IMR-90 (cell line): Measurements from ENCODE around the gene GOLGA3. TPM values are rescaled to one million over a fixed set of nuclear protein-coding genes. Genes with fewer than 3 reads are reported as not detected.

Experiments used
- ATAC-seq: fragments of 200-7000 bp; cut with Tn5 transposase; 2 replicates; pipeline ENCODE4 v1.9.1; 2020; ENCODE audit warnings: low read depth, mild to moderate bottlenecking, moderate library complexity
- BruUV-seq: library from RNA; stranded (reverse); fragments of 400-500 nt; replicated peaks from 2 replicates; lab custom pipeline; 2021; lab: Mats Ljungman, UMichigan
- CTCF ChIA-PET: fragments of 300-600 bp; formaldehyde crosslinking; extraction: SDS; loops from one replicate; lab custom pipeline; 2021; ENCODE audit warnings: antibody characterized with exemption; lab: Yijun Ruan, JAX
- POLR2A ChIA-PET: fragments of 300-600 bp; sonication (Branson Sonifier 250); formaldehyde crosslinking; loops from one replicate; lab custom pipeline; 2022; ENCODE audit warnings: antibody characterized with exemption; ENCODE audit not compliant: unreplicated experiment; lab: Charles Lee
- DNase-seq: peaks from one replicate; pipeline ENCODE4 v3.0.0; 2013
- H2AFZ ChIP-seq: replicated peaks from 2 replicates; pipeline ENCODE3; 2013; ENCODE audit warnings: low read length, mild to moderate bottlenecking; ENCODE audit not compliant: poor library complexity
- H2AK5ac ChIP-seq: 2 replicates; pipeline ENCODE4 v1.6.1; 2013; ENCODE audit warnings: low read depth, low read length, inconsistent platforms
- H2AK9ac ChIP-seq: replicated peaks from 2 replicates; pipeline ENCODE3; 2013; ENCODE audit warnings: mild to moderate bottlenecking, low read depth, low read length, moderate library complexity; ENCODE audit not compliant: poor library complexity
- H2BK120ac ChIP-seq: 2 replicates; pipeline ENCODE4 v1.6.1; 2013; ENCODE audit warnings: low read depth, low read length, inconsistent platforms
- H2BK15ac ChIP-seq: 3 replicates; pipeline ENCODE4 v1.6.1; 2013; ENCODE audit warnings: low read depth, low read length, inconsistent platforms
- H2BK20ac ChIP-seq: 2 replicates; pipeline ENCODE4 v1.6.1; 2013; ENCODE audit warnings: low read depth, mild to moderate bottlenecking, inconsistent platforms, low read length, moderate library complexity
- H2BK5ac ChIP-seq: 2 replicates; pipeline ENCODE4 v1.6.1; 2013; ENCODE audit warnings: mild to moderate bottlenecking, low read depth, low read length, inconsistent platforms; ENCODE audit not compliant: poor library complexity, severe bottlenecking
- H3K14ac ChIP-seq: replicated peaks from 2 replicates; pipeline ENCODE4 v1.6.1; 2013; ENCODE audit warnings: low read depth, low read length, inconsistent platforms
- H3K18ac ChIP-seq: 2 replicates; pipeline ENCODE4 v1.6.1; 2013; ENCODE audit warnings: low read depth, low read length, control low read depth
- H3K23ac ChIP-seq: 2 replicates; pipeline ENCODE4 v1.6.1; 2013; ENCODE audit warnings: low read depth, low read length, inconsistent platforms
- H3K27ac ChIP-seq: 2 replicates; pipeline ENCODE4 v1.5.1; 2013; ENCODE audit warnings: mild to moderate bottlenecking, control low read depth, low read length; ENCODE audit not compliant: insufficient read depth
- H3K27me3 ChIP-seq: 2 replicates; pipeline ENCODE4 v1.6.1; 2013; ENCODE audit warnings: low read length; ENCODE audit not compliant: control insufficient read depth, insufficient read depth
- H3K36me3 ChIP-seq: 2 replicates; pipeline ENCODE4 v1.6.1; 2013; ENCODE audit warnings: low read length, mixed read lengths; ENCODE audit not compliant: control insufficient read depth, insufficient read depth
- H3K4ac ChIP-seq: 2 replicates; pipeline ENCODE4 v1.6.1; 2013; ENCODE audit warnings: low read depth, low read length, inconsistent platforms
- H3K4me1 ChIP-seq: 2 replicates; pipeline ENCODE4 v1.6.1; 2013; ENCODE audit warnings: low read length, mixed read lengths; ENCODE audit not compliant: control insufficient read depth, insufficient read depth
- H3K4me2 ChIP-seq: 2 replicates; pipeline ENCODE4 v1.6.1; 2013; ENCODE audit warnings: low read depth, mild to moderate bottlenecking, control low read depth, low read length, moderate library complexity
- H3K4me3 ChIP-seq: 2 replicates; pipeline ENCODE4 v1.5.1; 2013; ENCODE audit warnings: low read depth, mild to moderate bottlenecking, control low read depth, low read length, moderate library complexity; ENCODE audit not compliant: insufficient read depth
- H3K56ac ChIP-seq: 2 replicates; pipeline ENCODE4 v1.6.1; 2013; ENCODE audit warnings: low read length, inconsistent platforms; ENCODE audit not compliant: insufficient read depth; ENCODE audit errors: extremely low read depth
- H3K79me1 ChIP-seq, 2 experiments: 2 replicates each; pipeline ENCODE4 v1.6.1; 2013; ENCODE audit warnings: low read length in 2 of 2, inconsistent platforms in 1 of 2, low read depth in 1 of 2
- H3K9ac ChIP-seq: 2 replicates; pipeline ENCODE4 v1.6.1; 2013; ENCODE audit warnings: low read depth, low read length, control low read depth
- H3K9me1 ChIP-seq: 2 replicates; pipeline ENCODE4 v1.6.1; 2013; ENCODE audit warnings: low read length, inconsistent platforms; ENCODE audit not compliant: insufficient read depth
- H3K9me3 ChIP-seq: 2 replicates; pipeline ENCODE4 v1.6.1; 2013; ENCODE audit warnings: low read length; ENCODE audit not compliant: control insufficient read depth, insufficient read depth
- H4K20me1 ChIP-seq: 2 replicates; pipeline ENCODE4 v1.6.1; 2013; ENCODE audit warnings: low read length, inconsistent platforms; ENCODE audit not compliant: insufficient read depth
- H4K5ac ChIP-seq: 2 replicates; pipeline ENCODE4 v1.6.1; 2013; ENCODE audit warnings: mild to moderate bottlenecking, low read depth, low read length, control low read depth
- H4K8ac ChIP-seq, 2 experiments: 2 replicates each; pipeline ENCODE4 v1.6.1; 2013; ENCODE audit warnings: low read depth in 2 of 2, low read length in 2 of 2, control low read depth in 1 of 2, inconsistent platforms in 1 of 2
- H4K91ac ChIP-seq: 2 replicates; pipeline ENCODE4 v1.6.1; 2013; ENCODE audit warnings: low read depth, low read length, inconsistent platforms; ENCODE audit not compliant: insufficient read depth
- BHLHE40 ChIP-seq: fragments of 150-350 bp; IDR thresholded peaks from 2 replicates; pipeline ENCODE4 v1.6.1; 2016; ENCODE audit warnings: mild to moderate bottlenecking, low read depth, low read length
- CEBPB ChIP-seq: IDR thresholded peaks from 2 replicates; pipeline ENCODE4 v1.6.1; 2012; ENCODE audit warnings: low read depth, low read length, improper control_type of control experiment
- CHD1 ChIP-seq: IDR thresholded peaks from 2 replicates; pipeline ENCODE4 v1.6.1; 2012; ENCODE audit warnings: low read depth, low read length, improper control_type of control experiment
- CTCF ChIP-seq: conservative IDR thresholded peaks from 2 replicates; pipeline ENCODE4 v1.5.1; 2012; ENCODE audit warnings: mild to moderate bottlenecking, low read depth, low read length, improper control_type of control experiment
- FOS ChIP-seq: fragments of 150-350 bp; IDR thresholded peaks from 2 replicates; pipeline ENCODE4 v1.6.1; 2016; ENCODE audit warnings: low read depth, low read length
- MAFK ChIP-seq: IDR thresholded peaks from 2 replicates; pipeline ENCODE4 v1.6.1; 2012; ENCODE audit warnings: low read depth, low read length, improper control_type of control experiment
- MAZ ChIP-seq: IDR thresholded peaks from 2 replicates; pipeline ENCODE4 v1.6.1; 2012; ENCODE audit warnings: low read depth, mild to moderate bottlenecking, low read length, improper control_type of control experiment, moderate library complexity, borderline replicate concordance
- MXI1 ChIP-seq: IDR thresholded peaks from 2 replicates; pipeline ENCODE4 v1.6.1; 2012; ENCODE audit warnings: low read depth, mild to moderate bottlenecking, low read length, moderate library complexity, borderline replicate concordance
- NFE2L2 ChIP-seq: fragments of 150-350 bp; IDR thresholded peaks from 2 replicates; pipeline ENCODE4 v1.6.1; 2016; ENCODE audit warnings: low read depth, mild to moderate bottlenecking, low read length
- POLR2A ChIP-seq: IDR thresholded peaks from 2 replicates; pipeline ENCODE4 v1.6.1; 2012; ENCODE audit warnings: mild to moderate bottlenecking, low read depth, low read length
- RAD21 ChIP-seq: IDR thresholded peaks from 2 replicates; pipeline ENCODE4 v1.6.1; 2012; ENCODE audit warnings: low read length, improper control_type of control experiment
- RCOR1 ChIP-seq: IDR thresholded peaks from 2 replicates; pipeline ENCODE4 v1.6.1; 2012; ENCODE audit warnings: mild to moderate bottlenecking, low read length, improper control_type of control experiment; ENCODE audit not compliant: insufficient replicate concordance
- RFX5 ChIP-seq: IDR thresholded peaks from 2 replicates; pipeline ENCODE4 v1.8.0; 2012; ENCODE audit warnings: low read depth, mild to moderate bottlenecking, low read length, moderate library complexity
- SMC3 ChIP-seq: fragments of 150-350 bp; IDR thresholded peaks from 2 replicates; pipeline ENCODE4 v1.6.1; 2016; ENCODE audit warnings: low read depth, mild to moderate bottlenecking, antibody characterized with exemption, low read length, moderate library complexity
- USF2 ChIP-seq: fragments of 150-350 bp; IDR thresholded peaks from 2 replicates; pipeline ENCODE4 v1.6.1; 2017; ENCODE audit warnings: mild to moderate bottlenecking, antibody characterized with exemption, low read length, low read depth
- WGBS, 2 experiments: methylation state at CpG; one replicate each; pipeline versions ENCODE4 v1.1.5 to v1.1.7; 2013; ENCODE audit warnings: missing lambda C conversion rate in 2 of 2; ENCODE audit not compliant: insufficient read length in 1 of 2; ENCODE audit errors: extremely low coverage in 2 of 2; 5-methylcytosine and 5-hydroxymethylcytosine counted together
- dilution Hi-C: fragments of 300-500 bp; cut with HindIII; formaldehyde crosslinking; loops from one replicate; pipeline ENCODE4 v1.14.3; 2018; ENCODE audit warnings: low sequenced_read_pairs; ENCODE audit not compliant: unreplicated experiment
- in situ Hi-C: fragments of 300-500 bp; cut with MboI; formaldehyde crosslinking; loops from 3 replicates; pipeline ENCODE4 v1.14.3; 2019; ENCODE audit warnings: low sequenced_read_pairs, inconsistent platforms, mixed read lengths
- intact Hi-C: fragments of 100-400 bp; cut with micrococcal nuclease; formaldehyde crosslinking; loops from 2 replicates; pipeline ENCODE4 v1.10.0; 2022
- polyA plus RNA-seq, 3 experiments: library from polyadenylated mRNA; depleted of rRNA; stranded (reverse); fragments of >200 nt; gene quantifications; 2 replicates each; pipeline ENCODE4 v1.2.3, GENCODE V29; 2012; ENCODE audit warnings: low replicate concordance in 1 of 3
- total RNA-seq: library from RNA; depleted of rRNA; stranded (reverse); fragments of >200 nt; gene quantifications from 2 replicates; pipeline ENCODE4 v1.2.3, GENCODE V29; 2012
- TF ChIP-seq, protein P1 (sequence below): fragments of 150-350 bp; IDR thresholded peaks from 2 replicates; pipeline ENCODE4 v1.6.1; 2016; ENCODE audit warnings: low read depth, mild to moderate bottlenecking, low read length, moderate library complexity, borderline replicate concordance

The GOLGA3 gene
- total and polyA plus RNA-seq, 2 of the 4 experiments (the other 2 are of a cell fraction): 39.6 to 99.8 TPM

DNA sequence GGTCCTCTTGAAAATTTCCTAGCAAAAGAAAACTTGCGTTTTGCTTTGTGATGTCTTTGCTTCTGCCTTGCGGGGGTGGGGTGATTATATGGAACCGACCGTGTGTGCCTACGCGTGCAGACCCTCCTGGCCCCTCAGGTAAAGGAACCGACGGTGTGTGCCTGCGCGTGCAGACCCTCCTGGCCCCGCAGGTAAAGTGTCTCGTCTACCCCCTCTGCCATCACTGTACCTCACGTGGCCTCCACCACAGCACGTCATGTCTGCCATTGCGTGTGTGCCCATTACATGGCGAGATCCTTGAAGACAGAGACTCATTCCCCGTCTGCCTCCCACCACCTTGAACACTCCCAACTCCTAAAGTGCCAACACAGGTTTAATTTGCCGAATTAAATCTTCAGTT is 3.6 kb downstream of the GOLGA3 start:
- in situ Hi-C loops: no loop called here
- Histone ChIP-seq H4K20me1 (peaks cover 73% of the 10 kb centered on the region), H2AFZ (no peak overlapping the region), H3K23ac (no peak overlapping the region), H4K91ac (no peak overlapping the region), H2AK5ac (no peak overlapping the region), H3K4me2 (no peak overlapping the region), H3K36me3 (peaks cover 48% of the 10 kb centered on the region), H3K56ac (no peak overlapping the region), H3K14ac (no peak overlapping the region), H2BK20ac (no peak overlapping the region), H2BK5ac (no peak overlapping the region), H3K9me1 (peaks cover 27% of the 10 kb centered on the region), H3K4me3 (no peak overlapping the region), H3K79me1 (peaks cover 0 to 75% of the 10 kb centered on the region in 2 experiments), H2BK120ac (no peak overlapping the region), H3K4me1 (peaks cover 4% of the 10 kb centered on the region; the same call in 1 of the 2 replicates), H2AK9ac (no peak overlapping the region), H3K4ac (no peak overlapping the region), H3K18ac (no peak overlapping the region), H3K9me3 (no peaks in the 10 kb centered on the region), H3K27me3 (no peaks in the 10 kb centered on the region), H3K27ac (no peak overlapping the region), H4K5ac (no peak overlapping the region), H4K8ac (no peak overlapping the region), H3K9ac (no peak overlapping the region), H2BK15ac (no peak overlapping the region)
- dilution Hi-C loops: no loop called here
- intact Hi-C loops: no loop called here
- POLR2A ChIA-PET: no interaction called here
- CTCF ChIA-PET: no interaction called here
- no peak for DNase-seq
- no CpG with 5 or more reads among the region's 18 CpGs for WGBS, 2 experiments
- no peak for ATAC-seq
- BruUV-seq: no TSS peak
- no peak for TF ChIP-seq CEBPB
- TF ChIP-seq MAFK: no peak
- TF ChIP-seq RCOR1: no peak
- TF ChIP-seq, protein P1, sequence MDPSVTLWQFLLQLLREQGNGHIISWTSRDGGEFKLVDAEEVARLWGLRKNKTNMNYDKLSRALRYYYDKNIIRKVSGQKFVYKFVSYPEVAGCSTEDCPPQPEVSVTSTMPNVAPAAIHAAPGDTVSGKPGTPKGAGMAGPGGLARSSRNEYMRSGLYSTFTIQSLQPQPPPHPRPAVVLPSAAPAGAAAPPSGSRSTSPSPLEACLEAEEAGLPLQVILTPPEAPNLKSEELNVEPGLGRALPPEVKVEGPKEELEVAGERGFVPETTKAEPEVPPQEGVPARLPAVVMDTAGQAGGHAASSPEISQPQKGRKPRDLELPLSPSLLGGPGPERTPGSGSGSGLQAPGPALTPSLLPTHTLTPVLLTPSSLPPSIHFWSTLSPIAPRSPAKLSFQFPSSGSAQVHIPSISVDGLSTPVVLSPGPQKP: no peak
- TF ChIP-seq RFX5: no peak
- TF ChIP-seq NFE2L2: no peak
- no peak for TF ChIP-seq FOS
- TF ChIP-seq BHLHE40: no peak
- TF ChIP-seq POLR2A: no peak
- TF ChIP-seq RAD21: no peak
- TF ChIP-seq SMC3: no peak
- TF ChIP-seq CHD1: no peak
- no peak for TF ChIP-seq MXI1
- no peak for TF ChIP-seq CTCF
- no peak for TF ChIP-seq USF2
- no peak for TF ChIP-seq MAZ
